GM19193 (cell line): Measurements from ENCODE around the gene GNG13.

Source experiments
- POLR2A ChIP-seq: IDR thresholded peaks from 4 replicates; pipeline ENCODE4 v1.6.1; 2011; ENCODE audit not compliant: insufficient read depth, insufficient read length; ENCODE audit errors: extremely low read depth

GNG13 gene

DNA sequence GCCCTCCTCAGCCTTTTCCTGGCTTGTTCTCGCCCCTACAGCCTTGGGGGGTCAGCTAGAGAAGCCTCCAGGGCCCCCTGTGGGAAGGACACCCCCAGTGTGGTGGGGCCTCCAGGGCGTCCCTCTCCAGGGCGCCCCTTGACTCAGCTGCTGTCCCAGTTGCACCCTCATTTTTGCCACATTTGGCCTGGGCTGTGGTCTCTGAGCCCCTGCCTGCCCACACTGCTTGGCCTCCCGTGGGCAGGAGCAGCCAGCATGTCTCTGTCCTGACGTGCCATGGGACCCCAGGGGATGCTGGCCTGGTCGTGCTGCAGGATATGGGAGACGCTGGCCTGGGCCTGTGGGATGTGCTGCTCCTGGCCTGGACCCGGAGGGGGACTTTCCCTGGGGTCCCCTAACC is 7.1 kb downstream of the GNG13 start:
- no peak for TF ChIP-seq POLR2A

DNA sequence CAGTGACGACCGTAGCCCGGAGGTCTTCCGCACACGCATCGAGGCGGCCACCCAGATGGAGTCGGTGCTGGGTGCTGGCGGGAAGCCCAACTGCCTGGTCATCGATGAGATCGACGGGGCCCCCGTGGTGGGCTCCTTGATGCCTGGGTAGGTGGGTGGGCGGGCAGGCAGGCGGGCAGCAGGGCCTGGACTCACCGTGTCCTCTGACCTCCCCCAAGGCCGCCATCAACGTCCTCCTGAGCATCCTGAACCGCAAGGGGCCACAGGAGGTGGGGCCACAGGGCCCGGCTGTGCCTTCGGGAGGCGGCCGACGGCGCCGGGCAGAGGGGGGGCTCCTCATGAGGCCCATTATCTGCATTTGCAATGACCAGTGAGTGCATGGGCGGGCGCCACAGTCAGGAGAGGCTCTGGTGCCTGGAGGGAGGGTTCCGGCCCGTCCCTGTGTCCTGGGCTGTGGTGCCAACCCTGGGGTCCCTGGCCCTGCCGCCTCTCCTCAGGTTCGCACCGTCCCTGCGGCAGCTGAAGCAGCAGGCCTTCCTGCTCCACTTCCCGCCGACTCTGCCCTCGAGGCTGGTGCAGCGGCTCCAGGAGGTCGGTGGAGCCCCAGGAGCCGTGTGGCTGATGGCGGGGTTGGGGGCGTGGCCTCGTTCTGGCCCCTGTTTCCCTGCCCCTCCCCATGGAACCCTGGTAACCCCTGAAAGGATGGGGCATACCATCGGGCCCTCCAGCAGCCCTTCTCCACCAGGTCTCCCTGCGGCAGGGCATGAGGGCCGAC is 8.1 kb downstream of the GNG13 start:
- TF ChIP-seq POLR2A = no peak

DNA sequence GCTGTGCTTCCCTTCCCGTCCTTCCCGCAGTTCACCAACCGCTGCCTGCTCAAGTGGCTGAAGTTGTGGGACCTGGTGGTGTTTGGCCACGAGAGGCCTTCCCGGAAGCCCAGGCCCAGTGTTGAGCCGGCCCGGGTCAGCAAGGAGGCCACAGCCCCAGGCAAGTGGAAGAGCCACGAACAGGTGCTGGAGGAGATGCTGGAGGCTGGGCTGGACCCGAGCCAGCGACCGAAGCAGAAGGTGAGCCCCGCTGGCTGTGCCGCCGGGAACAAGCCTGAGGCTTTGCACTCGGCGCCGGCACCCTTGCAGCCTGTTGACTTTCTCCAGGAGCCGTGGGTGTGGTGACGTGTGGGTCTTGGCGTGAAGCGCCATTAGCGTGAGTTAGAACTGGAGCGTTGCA is 9.4 kb downstream of the GNG13 start:
- TF ChIP-seq POLR2A = no peak

DNA sequence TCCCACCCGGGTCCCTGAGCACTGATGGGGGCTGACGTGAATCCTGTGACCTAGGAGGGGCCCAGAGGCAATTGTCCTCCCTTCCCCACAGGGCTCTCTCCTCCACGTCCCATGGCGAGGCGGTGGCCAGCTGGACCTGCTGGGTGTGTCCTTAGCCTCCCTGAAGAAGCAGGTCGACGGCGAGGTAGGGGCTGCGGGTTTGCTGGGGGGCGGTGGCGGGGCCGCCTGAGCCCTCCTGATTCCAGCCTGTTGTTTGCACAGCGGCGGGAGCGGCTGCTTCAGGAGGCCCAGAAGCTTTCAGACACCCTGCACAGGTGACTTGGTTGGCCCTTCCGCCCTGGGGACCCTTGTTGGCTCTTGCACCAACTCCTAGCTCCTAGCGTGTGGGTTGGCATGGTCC is 10.4 kb downstream of the GNG13 start:
- no peak for TF ChIP-seq POLR2A

DNA sequence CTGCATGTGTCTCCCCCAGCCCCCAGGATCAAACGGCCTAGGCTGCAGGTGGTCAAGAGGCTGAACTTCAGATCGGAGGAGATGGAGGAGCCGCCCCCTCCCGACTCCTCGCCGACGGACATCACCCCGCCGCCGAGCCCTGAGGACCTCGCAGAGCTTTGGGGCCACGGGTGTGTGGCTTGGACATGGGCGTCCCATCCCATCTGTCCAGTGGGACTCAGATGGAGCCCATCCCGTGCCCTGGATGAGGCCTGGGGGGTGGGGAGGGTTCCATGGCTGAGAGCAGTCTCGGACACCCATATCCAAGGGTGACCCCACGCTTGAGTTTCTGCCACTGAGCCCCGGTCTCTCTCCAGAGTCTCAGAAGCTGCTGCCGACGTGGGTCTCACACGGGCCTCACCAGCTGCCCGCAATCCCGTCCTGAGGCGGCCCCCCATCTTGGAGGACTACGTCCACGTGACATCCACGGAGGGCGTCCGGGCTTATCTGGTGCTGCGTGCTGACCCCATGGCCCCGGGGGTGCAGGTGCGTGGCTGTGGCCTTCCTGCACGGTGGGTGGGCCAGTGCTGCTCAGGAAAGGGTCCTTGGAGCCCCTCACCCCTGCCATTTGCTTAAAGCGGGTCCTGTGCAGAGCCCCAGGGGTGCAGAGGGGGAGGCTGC is 11.2 kb downstream of the GNG13 start:
- no peak for TF ChIP-seq POLR2A

DNA sequence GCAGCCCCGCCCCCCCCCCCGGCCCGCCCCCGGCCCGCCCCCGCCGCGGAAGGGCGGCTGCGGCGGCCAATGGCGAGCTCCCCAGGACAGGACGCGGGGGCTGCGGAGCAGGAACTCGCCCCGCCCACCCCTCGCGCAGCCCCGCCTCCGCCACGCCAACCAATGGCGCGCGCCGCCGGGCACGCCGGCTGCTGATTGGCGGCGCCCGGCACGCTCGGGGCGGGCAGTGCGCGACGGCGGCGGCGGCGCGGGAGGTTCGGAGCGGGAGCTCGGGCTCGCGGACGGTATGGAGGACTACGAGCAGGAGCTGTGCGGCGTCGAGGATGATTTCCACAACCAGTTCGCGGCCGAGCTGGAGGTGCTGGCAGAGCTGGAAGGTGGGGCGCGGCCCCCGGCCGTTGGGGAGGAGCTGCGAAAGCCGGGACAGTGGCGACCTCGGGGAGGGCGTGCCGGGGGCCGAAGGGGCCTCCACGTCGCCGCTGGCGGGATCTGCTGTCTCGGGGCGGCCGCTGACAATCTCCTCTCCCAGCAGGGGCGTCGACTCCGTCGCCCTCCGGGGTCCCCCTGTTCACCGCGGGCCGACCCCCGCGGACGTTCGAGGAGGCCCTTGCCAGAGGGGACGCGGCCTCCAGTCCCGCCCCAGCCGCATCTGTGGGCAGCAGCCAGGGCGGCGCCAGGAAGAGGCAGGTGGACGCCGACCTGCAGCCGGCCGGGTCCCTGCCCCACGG is 12.0 kb downstream of the GNG13 start, which contains the start of gene CHTF18:
Gene CHTF18, plus strand, starts transcription at position 222 of the 728 bp plus-strand sequence. Its CDS starts 65 bp downstream, at position 287.
- peak; percentile 63 for TF ChIP-seq POLR2A

DNA sequence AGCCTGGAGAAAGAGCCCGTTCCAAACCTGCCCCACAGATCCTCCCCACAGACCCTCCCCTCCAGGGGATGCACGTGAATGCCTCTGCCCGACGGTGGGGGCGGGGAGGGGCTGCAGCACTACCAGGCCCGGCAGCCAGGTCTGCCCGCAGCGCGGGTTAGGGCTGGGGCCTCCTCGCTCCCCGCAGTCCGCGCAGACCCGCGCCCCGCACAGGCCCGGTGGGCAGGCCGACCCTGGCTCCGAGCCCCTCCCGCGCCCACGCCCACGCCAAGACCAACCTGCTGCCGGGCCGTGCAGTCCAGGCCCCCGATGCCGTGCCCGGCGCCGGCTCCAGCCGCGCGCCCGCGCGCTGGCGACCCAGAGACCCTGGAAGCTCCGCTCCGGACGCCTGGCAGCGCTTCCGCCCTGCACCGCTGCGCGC is 12.5 kb downstream of the GNG13 start, which contains the start of gene RPUSD1:
Gene RPUSD1, minus strand, starts transcription at position 404 of the 421 bp plus-strand sequence. CDS start 644 bp downstream, outside the sequence.
- TF ChIP-seq POLR2A = peak; percentile 80

DNA sequence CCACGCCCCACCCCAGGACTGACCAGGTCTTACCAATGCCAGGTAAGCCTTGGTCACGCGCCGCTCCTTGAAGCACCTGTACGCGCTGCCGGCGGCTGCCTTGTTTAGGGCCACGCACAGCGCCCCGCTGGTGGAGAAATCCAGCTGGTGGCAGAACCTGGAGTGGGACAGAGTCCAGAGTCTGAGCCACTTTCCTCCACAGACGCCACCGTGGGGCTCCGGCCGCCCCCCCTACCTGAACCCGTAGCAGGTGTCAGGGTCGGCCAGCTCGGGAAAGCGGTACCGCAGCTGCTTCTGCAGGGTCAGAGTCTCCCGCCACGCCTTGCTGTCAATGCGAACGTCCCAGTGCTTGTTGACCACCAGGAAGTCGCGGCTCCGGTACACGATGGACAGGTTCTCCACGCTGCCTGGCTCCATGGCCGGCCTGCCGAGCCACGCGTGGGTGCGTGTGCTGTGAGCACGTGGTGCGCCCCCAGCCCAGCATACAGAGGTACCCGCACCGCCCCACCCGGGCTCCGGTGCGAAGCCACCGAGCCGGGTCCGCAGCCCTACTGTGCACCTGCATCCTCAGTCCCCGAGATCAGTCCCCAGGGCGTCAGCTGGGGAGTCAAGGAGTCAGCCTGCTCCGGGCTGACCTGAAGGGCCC is 13.1 kb downstream of the GNG13 start:
- no peak for TF ChIP-seq POLR2A

DNA sequence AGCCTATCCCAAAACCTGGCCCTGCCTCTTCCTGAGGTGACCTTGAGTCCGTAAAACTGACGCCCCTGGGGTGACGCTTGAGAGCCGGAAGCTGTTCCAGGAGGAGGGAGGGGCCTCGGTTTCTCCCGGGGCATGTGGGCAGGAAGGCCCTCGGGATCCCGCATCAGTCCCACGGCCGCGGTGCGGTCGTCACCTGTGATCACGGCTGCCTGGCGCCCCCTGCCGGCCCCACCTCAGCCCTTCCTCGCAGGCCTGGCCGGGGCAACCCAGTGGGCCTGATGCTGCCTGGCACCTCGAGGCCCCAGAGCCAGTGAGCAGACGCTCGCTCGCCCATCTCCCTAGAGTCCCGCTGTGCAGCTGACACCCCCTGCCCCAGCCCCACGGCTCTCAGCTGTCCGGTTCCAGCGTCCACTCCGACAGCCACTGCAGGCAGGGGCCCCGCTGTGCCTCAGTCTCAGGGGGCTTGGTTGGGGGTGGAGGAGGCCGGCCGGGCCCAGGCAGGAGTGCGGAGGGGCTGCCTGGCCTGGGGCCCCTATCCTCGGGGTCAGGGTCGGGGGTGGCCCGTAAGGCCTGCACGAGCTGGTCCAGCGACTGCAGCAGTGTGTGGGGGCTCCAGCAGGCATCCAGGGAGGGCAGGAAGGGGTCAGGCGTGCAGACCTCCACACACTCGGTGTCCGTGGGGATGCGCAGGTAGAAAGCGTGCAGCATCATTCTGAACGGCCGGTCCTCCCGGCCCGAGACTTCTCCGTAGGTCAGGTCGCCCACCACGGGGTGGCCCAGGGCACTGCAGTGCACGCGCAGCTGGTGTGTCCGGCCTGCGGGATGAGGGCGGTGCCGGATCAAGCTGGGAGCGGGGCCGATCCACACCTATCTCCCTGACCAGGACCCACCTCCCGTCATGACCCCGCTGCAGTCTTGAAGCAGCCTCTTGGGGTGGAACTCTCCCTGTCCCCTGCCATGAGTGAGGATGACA is 14.7 kb downstream of the GNG13 start:
- TF ChIP-seq POLR2A = no peak

DNA sequence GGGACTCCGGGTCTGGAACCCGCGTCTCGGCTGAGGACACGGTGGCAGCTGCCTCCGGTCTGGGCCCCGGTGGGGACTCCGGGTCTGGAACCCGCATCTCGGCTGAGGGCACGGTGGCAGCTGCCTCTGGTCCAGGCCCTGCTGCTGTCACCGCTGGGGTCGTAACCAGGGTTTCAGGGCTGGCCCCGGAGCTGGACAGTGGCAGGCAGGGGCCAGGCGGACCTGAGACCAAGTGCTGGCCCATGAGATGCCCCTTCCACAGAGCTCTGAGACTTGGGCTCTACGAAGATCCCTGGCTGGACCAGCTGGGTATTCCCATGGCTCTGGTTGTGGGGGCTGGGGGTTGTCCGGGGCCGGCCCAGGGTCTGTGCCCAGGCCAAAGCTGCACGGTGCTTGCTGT is 16.1 kb downstream of the GNG13 start:
- no peak for TF ChIP-seq POLR2A

DNA sequence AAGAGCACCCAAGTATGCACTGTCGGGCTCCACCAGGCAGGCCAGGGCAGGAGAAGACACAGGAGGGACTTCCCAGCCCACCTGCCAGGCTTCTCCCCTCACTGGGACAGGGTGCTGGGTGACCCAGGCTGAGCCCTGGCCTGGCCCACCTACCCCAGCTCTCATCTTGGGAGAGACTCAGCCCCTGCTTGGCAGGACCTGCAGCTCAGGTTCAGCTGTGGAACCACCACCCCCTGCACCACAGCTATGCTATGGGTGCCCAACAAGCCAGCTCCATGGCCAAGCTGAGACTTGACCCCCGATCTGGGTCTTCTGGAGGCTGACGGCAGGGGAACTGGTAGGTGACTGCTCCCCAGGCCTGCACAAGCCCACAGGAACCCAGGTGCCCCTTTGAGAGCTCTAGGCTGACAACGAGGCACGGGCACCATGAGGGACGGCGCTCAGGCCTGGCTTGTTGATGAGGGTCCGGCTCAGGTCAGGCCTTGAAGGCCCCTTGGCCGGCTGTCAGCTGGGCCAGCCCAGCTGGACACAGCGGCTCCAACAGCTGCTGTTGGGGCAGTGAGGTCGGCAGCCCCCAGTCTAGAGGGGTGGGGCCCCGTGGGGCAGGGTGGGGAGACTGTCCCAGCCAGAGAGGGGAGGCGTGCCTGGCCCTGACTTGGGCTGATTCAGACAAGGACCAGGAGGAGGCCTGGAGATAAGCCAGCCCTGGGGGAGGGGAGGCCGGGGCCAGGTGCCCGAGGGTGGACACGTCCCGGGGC is 17.0 kb downstream of the GNG13 start:
- TF ChIP-seq POLR2A = no peak

DNA sequence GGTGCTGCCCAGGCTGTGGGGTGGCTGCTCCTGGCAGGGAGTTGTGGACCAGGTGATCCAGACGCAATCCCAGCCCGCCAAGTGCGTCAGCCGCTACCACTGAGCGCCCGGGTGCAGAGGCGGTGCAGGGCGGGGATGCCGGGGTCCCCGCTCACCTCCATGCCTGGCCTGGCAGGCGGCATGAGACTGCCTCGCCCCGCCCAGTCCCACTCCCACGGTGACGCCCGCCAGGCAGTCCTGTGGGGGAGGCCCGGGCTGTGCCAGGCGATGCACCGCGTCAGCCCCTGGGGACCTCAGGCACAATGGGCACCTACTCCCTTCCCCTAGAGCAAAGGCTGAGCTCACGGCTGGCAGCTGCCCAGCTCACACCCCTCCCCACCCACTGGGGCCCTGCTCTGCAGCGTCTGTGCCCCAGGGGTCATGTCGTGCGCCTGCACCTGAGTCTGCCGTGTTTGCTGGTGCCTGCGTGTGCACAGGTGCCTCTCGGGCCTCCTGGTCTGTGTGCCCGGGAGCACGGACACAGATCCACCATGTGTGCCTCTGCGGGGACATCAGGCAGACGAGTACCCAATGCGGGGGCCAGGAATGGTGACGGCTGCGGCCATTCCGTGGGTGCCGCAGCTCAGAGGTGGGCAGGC is 17.6 kb downstream of the GNG13 start:
- no peak for TF ChIP-seq POLR2A

DNA sequence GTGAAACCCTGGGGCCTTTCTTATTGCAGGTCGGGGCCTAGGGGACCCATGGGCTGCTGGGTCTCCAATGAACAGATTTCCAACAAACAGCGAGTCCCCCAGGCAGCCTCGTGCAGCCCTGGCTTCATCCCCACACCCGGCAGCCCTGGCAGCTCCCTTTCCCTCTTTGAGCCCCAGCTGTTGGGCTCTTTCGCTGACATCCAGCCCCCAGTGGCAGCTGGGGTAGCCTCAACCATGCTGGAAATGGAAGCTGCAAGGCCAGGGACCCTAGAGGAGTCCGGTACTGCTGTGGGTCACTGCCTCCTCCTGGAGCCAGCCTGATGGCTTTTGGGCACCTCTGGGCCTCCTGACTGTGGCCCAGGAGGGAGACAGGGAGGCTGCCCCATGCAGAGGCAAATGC is 18.3 kb downstream of the GNG13 start:
- TF ChIP-seq POLR2A = no peak
